Breast epithelium (tissue), 4 donors: ENCODE measurements around the gene SQSTM1. TPM values are rescaled to one million over a fixed set of nuclear protein-coding genes. Genes with fewer than 3 reads are reported as not detected.

Experiments
- DNase-seq, 2 donors: peaks; one replicate each; pipeline ENCODE4 v3.0.0-alpha.2; 2019; ENCODE audit warnings: low spot score in 2 of 2
- H3K27ac ChIP-seq, 2 donors: fragments of 200-600 bp; sonication (generic) in 1 of 2; one replicate each; pipeline ENCODE4 v1.5.1; 2016 to 2019; ENCODE audit warnings: mild to moderate bottlenecking in 1 of 2
- H3K27me3 ChIP-seq, 2 donors: fragments of 200-600 bp; sonication (generic) in 1 of 2; one replicate each; pipeline versions ENCODE4 v1.5.1 to v1.6.0; 2017 to 2019; ENCODE audit warnings: control low read depth in 1 of 2, mild to moderate bottlenecking in 1 of 2
- H3K36me3 ChIP-seq: fragments of 200-600 bp; one replicate; pipeline ENCODE4 v1.5.1; 2019
- H3K4me1 ChIP-seq, 2 donors: fragments of 200-600 bp; sonication (generic); one replicate each; pipeline ENCODE4 v1.5.1; 2016 to 2019; ENCODE audit warnings: control low read depth in 1 of 2
- H3K4me3 ChIP-seq, 3 donors: fragments of 200-600 bp; sonication (generic); 1 replicate in 2 of 3; 2 replicates in 1 of 3; pipeline ENCODE4 v1.5.1; 2016 to 2019; ENCODE audit warnings: mild to moderate bottlenecking in 3 of 3, moderate library complexity in 2 of 3
- H3K9me3 ChIP-seq, 2 donors: fragments of 200-600 bp; sonication (generic) in 1 of 2; one replicate each; pipeline ENCODE4 v1.5.1; 2016 to 2019; ENCODE audit warnings: control low read depth in 1 of 2
- CTCF ChIP-seq, 3 donors: fragments of 450-650 bp; IDR thresholded peaks; one replicate each; pipeline ENCODE4 v1.5.1; 2016 to 2017; ENCODE audit warnings: antibody characterized with exemption in 3 of 3, mild to moderate bottlenecking in 3 of 3, moderate library complexity in 3 of 3
- POLR2A ChIP-seq: fragments of 450-650 bp; IDR thresholded peaks from one replicate; pipeline ENCODE4 v1.6.1; 2016; ENCODE audit warnings: antibody characterized with exemption, mild to moderate bottlenecking, moderate library complexity
- POLR2AphosphoS5 ChIP-seq, 3 donors: sonication (generic); formaldehyde crosslinking; IDR thresholded peaks; one replicate each; pipeline ENCODE4 v1.6.1; 2017; ENCODE audit warnings: antibody characterized with exemption in 3 of 3
- intact Hi-C: fragments of 100-400 bp; cut with DNase I; formaldehyde crosslinking; loops from one replicate; pipeline ENCODE4 v1.15.1; 2023; ENCODE audit warnings: low total_unique reads
- total RNA-seq, 3 donors: library from RNA; depleted of rRNA; stranded (reverse); fragments of >200 nt; gene quantifications; one replicate each; pipeline ENCODE4 v1.1.0, GENCODE V29; 2016

Gene SQSTM1
- total RNA-seq, 3 donors from 2014 or later, result 407 to 695 (median 462) TPM

DNA sequence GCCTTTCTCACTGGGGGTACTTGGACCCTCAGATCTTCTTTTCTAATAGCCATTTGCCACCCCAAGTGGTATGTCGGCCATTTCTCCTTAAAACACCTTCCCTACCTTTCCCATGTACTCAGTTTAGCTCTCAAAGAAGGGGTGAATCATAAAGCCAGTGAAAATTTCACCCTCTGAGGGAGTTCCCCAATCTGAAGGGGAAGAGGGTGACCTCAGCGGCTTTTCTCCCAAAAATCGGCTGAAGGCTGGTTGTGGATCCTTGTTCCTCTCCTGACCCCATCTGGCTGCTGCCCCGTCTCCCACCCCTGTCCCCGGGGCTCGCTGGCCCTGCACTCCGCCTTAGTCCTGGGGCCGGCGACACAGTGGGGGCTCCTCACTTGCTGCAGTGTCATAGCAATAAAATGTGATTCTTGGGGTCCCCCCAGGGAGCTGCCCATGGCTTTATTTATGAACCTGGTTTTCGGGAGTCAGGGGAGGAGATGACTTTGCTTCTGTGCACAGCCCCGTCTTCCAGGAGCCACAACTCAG, 44.2 kb upstream of the SQSTM1 start:
- Histone ChIP-seq H3K27me3 (no peaks in the 10 kb centered on the region), H3K27ac (no peak overlapping the region), H3K4me3 (no peak overlapping the region), H3K4me1 (no peaks in the 10 kb centered on the region), H3K9me3 (no peaks in the 10 kb centered on the region), H3K36me3 (peaks cover 11% of the 10 kb centered on the region)
- no peak for TF ChIP-seq POLR2AphosphoS5 (IDR thresholded peaks at IDR 0.05)
- no peak for TF ChIP-seq CTCF (IDR thresholded peaks at IDR 0.05)
- TF ChIP-seq POLR2A, result no peak
- DNase-seq, result no peak
- intact Hi-C loops, result no loop called here

GRCh38 chr5:179777456-179777855, 43.2 kb upstream of the SQSTM1 start:
- peaks cover 11% of the 10 kb centered on the region for H3K36me3 ChIP-seq
- DNase-seq, result no peak
- no peaks in the 10 kb centered on the region for H3K27me3 ChIP-seq
- no peak overlapping the region for H3K4me3 ChIP-seq
- H3K9me3 ChIP-seq, result no peaks in the 10 kb centered on the region
- intact Hi-C loops, result no loop called here
- H3K4me1 ChIP-seq, result no peaks in the 10 kb centered on the region
- H3K27ac ChIP-seq, result no peak overlapping the region
- TF ChIP-seq POLR2A (no peak), POLR2AphosphoS5 (IDR thresholded peaks at IDR 0.05) (no peak), CTCF (IDR thresholded peaks at IDR 0.05) (no peak)

- TF ChIP-seq POLR2A, result no peak
- no peak for TF ChIP-seq POLR2AphosphoS5 (IDR thresholded peaks at IDR 0.05)
- TF ChIP-seq CTCF (IDR thresholded peaks at IDR 0.05), result no peak
- no peak overlapping the region for H3K4me3 ChIP-seq
- H3K9me3 ChIP-seq, result no peaks in the 10 kb centered on the region
- DNase-seq, result no peak
- intact Hi-C loops, result no loop called here
- no peaks in the 10 kb centered on the region for H3K27me3 ChIP-seq
- no peaks in the 10 kb centered on the region for H3K4me1 ChIP-seq
- peaks cover 11% of the 10 kb centered on the region for H3K36me3 ChIP-seq
- no peak overlapping the region for H3K27ac ChIP-seq
These were observed 42.8 kb upstream of the SQSTM1 start for GRCh38 chr5:179777909-179778308.

- Histone ChIP-seq H3K4me1 (no peaks in the 10 kb centered on the region), H3K9me3 (no peaks in the 10 kb centered on the region), H3K27ac (no peak overlapping the region), H3K4me3 (no peak overlapping the region), H3K36me3 (peaks cover 4% of the 10 kb centered on the region), H3K27me3 (no peaks in the 10 kb centered on the region)
- DNase-seq, result no peak
- TF ChIP-seq CTCF (IDR thresholded peaks at IDR 0.05) (no peak), POLR2AphosphoS5 (IDR thresholded peaks at IDR 0.05) (no peak), POLR2A (no peak)
- intact Hi-C loops, result no loop called here
These were observed 42.1 kb upstream of the SQSTM1 start for GRCh38 chr5:179778591-179778990.

DNA sequence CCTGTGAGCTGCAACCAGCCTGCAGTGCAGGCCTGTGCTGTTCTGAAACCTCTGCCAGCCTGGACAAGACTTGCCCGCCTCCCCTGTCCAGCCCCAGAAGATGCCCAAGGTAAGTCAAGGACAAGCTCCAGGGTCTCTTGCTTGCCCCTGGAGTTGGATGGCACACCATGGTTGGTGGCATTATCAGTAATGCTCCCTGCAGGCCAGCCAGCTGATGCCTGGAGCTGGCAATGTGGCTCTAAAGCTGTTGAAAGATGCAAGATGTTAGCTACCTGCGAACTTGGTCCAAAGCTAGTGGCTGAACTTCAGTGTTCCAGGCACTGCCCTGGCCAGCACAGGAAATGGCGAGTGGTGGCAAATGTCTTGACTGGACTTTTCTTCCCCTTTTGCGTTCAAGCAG, 40.9 kb upstream of the SQSTM1 start:
- Histone ChIP-seq H3K27me3 (no peaks in the 10 kb centered on the region), H3K36me3 (no peaks in the 10 kb centered on the region), H3K27ac (no peak overlapping the region), H3K4me1 (no peaks in the 10 kb centered on the region), H3K9me3 (no peaks in the 10 kb centered on the region), H3K4me3 (no peak overlapping the region)
- DNase-seq, result no peak
- intact Hi-C loops, result no loop called here
- TF ChIP-seq POLR2AphosphoS5 (IDR thresholded peaks at IDR 0.05) (no peak), CTCF (IDR thresholded peaks at IDR 0.05) (no peak), POLR2A (no peak)
